Measurements from ENCODE around the gene BMPR1A.

DNA sequence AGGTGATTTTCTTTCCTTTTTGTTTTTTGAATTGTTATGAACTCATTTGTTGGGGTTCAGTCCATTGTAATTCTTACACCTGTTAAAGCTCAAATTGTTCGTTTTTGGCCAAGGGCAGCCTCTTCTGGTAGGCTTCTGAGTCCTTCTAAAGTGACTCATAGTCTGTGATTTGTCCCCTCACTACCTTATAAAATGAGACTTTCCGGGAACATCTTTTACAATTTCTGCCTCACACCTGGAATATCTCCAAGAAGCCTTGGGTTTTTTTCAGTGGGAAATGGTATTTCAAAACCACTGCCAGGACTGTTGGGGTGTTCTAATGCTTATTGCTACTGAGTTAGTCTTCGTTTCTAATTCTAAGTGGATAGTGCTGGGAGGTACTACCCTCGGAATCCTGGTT, 56.7 kb downstream of the BMPR1A start:
- TF ChIP-seq, protein P1, sequence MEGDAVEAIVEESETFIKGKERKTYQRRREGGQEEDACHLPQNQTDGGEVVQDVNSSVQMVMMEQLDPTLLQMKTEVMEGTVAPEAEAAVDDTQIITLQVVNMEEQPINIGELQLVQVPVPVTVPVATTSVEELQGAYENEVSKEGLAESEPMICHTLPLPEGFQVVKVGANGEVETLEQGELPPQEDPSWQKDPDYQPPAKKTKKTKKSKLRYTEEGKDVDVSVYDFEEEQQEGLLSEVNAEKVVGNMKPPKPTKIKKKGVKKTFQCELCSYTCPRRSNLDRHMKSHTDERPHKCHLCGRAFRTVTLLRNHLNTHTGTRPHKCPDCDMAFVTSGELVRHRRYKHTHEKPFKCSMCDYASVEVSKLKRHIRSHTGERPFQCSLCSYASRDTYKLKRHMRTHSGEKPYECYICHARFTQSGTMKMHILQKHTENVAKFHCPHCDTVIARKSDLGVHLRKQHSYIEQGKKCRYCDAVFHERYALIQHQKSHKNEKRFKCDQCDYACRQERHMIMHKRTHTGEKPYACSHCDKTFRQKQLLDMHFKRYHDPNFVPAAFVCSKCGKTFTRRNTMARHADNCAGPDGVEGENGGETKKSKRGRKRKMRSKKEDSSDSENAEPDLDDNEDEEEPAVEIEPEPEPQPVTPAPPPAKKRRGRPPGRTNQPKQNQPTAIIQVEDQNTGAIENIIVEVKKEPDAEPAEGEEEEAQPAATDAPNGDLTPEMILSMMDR (IDR thresholded peaks at IDR 0.05; ENCODE audit: insufficient read depth, low read length), result no peak
- TF ChIP-seq POLR2AphosphoS5 (IDR thresholded peaks at IDR 0.05; ENCODE audit: low read depth), result no peak
